LNCAP (cell line): ENCODE results near the gene CCDC188.

ENCODE experiments used
- CTCF ChIP-seq: fragments of 450-650 bp; IDR thresholded peaks from 2 replicates; pipeline ENCODE4 v1.5.1; 2017; ENCODE audit warnings: mild to moderate bottlenecking

CCDC188 gene

GRCh38 chr22:20178075-20178914 is 27.4 kb upstream of the CCDC188 start:
- TF ChIP-seq CTCF: no peak

- TF ChIP-seq CTCF: no peak
Measured at GRCh38 chr22:20177217-20177911, 26.5 kb upstream of the CCDC188 start.

- no peak for TF ChIP-seq CTCF
Measured at GRCh38 chr22:20176421-20177085, 25.7 kb upstream of the CCDC188 start.

- TF ChIP-seq CTCF: no peak
Measured at GRCh38 chr22:20175597-20175900, 24.7 kb upstream of the CCDC188 start.

GRCh38 chr22:20174785-20175596 is 24.1 kb upstream of the CCDC188 start:
- no peak; the same call in 1 of the 2 replicates for TF ChIP-seq CTCF

GRCh38 chr22:20173772-20174171 is 22.9 kb upstream of the CCDC188 start:
- TF ChIP-seq CTCF: no peak

GRCh38 chr22:20173246-20173645 is 22.4 kb upstream of the CCDC188 start:
- no peak for TF ChIP-seq CTCF
